H1 (cell line): Measurements from ENCODE around the gene IKZF3. TPM values are rescaled to one million over a fixed set of nuclear protein-coding genes. Genes with fewer than 3 reads are reported as not detected.

Experiments
- EP300 ChIP-seq, 2 experiments: IDR thresholded peaks; 1 replicate in 1 of 2; 2 replicates in 1 of 2; pipeline ENCODE4 v1.6.1; 2011 to 2012; ENCODE audit warnings: low read depth in 2 of 2, low read length in 2 of 2, mild to moderate bottlenecking in 2 of 2, borderline replicate concordance in 1 of 2, inconsistent platforms in 1 of 2, moderate library complexity in 1 of 2
- EZH2 ChIP-seq: fragments of 200-600 bp; sonication (generic); IDR thresholded peaks from 2 replicates; pipeline ENCODE4 v1.7.1; 2012; ENCODE audit warnings: low read depth, mild to moderate bottlenecking, moderate library complexity, low read length, inconsistent platforms; ENCODE audit not compliant: severe bottlenecking
- NRF1 ChIP-seq: IDR thresholded peaks from 2 replicates; pipeline ENCODE4 v1.6.1; 2011; ENCODE audit warnings: mild to moderate bottlenecking, low read depth, low read length, improper control_type of control experiment
- RAD21 ChIP-seq, 2 experiments: IDR thresholded peaks in 1 of 2; conservative IDR thresholded peaks in 1 of 2; 2 replicates each; pipeline ENCODE4 v1.6.1; 2011; ENCODE audit warnings: low read depth in 2 of 2, low read length in 2 of 2, improper control_type of control experiment in 1 of 2, inconsistent platforms in 1 of 2, mild to moderate bottlenecking in 1 of 2, moderate library complexity in 1 of 2
- RBBP5 ChIP-seq: IDR thresholded peaks from 2 replicates; pipeline ENCODE4 v1.7.1; 2012; ENCODE audit warnings: low read depth, mild to moderate bottlenecking, inconsistent platforms, low read length, moderate library complexity, borderline replicate concordance
- USF2 ChIP-seq: IDR thresholded peaks from 2 replicates; pipeline ENCODE4 v1.6.1; 2011; ENCODE audit warnings: low read length, improper control_type of control experiment
- ZNF274 ChIP-seq: IDR thresholded peaks from 2 replicates; pipeline ENCODE4 v1.7.0; 2012; ENCODE audit warnings: low read length, borderline replicate concordance; ENCODE audit errors: extremely low read depth
- polyA plus RNA-seq, 7 experiments: library from polyadenylated mRNA; depleted of rRNA in 3 of 7; stranded (reverse) in 5 of 7; unstranded in 2 of 7; fragments of >200 nt in 5 of 7; fragments of 200-250 nt in 2 of 7; gene quantifications; 1 replicate in 5 of 7; 2 replicates in 1 of 7; 4 replicates in 1 of 7; pipeline versions ENCODE4 v1.2.1 to v1.2.3, GENCODE V29; 2011 to 2013; ENCODE audit warnings: missing spikeins in 2 of 7, mixed read lengths in 2 of 7
- total RNA-seq: library from RNA; stranded (reverse); fragmentation: NEBNext Ultra II Directional; extraction: Animal tissue kit (Norgen Biotek cat#: 25700); gene quantifications from 2 replicates; pipeline ENCODE4 v1.2.1, GENCODE V29; 2021
- TF ChIP-seq, protein P1 (sequence below): fragments of 300-600 bp; sonication (generic); IDR thresholded peaks from 2 replicates; pipeline ENCODE4 v1.7.1; 2012; ENCODE audit warnings: low read length, moderate library complexity, mild to moderate bottlenecking, inconsistent platforms; ENCODE audit not compliant: insufficient replicate concordance

Gene IKZF3
- total and polyA plus RNA-seq, 2 of the 8 experiments (the other 6 are each of a cell fraction or from before 2014, with no cell fraction given), result 0.23 to 0.56 TPM

DNA sequence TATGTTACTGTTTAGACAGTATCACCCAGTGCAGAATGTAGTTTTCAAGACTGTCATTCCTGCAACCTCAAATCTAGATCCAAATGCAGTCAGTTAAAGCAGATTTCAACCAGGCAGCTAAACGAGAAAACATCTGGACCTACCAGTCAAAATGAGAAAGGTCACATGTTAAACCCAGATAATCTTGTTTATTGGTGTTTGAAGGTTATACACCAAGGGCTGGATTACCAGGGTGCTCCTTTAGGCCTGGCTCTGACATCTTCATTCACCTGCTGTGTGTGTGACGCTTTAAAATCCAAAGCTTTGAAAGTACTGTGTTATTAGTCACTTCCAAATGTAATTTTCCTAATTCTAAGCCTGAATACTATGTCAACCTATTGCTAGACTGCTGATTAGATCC lies 54.9 kb downstream of the IKZF3 start (continued):
- TF ChIP-seq, protein P1, sequence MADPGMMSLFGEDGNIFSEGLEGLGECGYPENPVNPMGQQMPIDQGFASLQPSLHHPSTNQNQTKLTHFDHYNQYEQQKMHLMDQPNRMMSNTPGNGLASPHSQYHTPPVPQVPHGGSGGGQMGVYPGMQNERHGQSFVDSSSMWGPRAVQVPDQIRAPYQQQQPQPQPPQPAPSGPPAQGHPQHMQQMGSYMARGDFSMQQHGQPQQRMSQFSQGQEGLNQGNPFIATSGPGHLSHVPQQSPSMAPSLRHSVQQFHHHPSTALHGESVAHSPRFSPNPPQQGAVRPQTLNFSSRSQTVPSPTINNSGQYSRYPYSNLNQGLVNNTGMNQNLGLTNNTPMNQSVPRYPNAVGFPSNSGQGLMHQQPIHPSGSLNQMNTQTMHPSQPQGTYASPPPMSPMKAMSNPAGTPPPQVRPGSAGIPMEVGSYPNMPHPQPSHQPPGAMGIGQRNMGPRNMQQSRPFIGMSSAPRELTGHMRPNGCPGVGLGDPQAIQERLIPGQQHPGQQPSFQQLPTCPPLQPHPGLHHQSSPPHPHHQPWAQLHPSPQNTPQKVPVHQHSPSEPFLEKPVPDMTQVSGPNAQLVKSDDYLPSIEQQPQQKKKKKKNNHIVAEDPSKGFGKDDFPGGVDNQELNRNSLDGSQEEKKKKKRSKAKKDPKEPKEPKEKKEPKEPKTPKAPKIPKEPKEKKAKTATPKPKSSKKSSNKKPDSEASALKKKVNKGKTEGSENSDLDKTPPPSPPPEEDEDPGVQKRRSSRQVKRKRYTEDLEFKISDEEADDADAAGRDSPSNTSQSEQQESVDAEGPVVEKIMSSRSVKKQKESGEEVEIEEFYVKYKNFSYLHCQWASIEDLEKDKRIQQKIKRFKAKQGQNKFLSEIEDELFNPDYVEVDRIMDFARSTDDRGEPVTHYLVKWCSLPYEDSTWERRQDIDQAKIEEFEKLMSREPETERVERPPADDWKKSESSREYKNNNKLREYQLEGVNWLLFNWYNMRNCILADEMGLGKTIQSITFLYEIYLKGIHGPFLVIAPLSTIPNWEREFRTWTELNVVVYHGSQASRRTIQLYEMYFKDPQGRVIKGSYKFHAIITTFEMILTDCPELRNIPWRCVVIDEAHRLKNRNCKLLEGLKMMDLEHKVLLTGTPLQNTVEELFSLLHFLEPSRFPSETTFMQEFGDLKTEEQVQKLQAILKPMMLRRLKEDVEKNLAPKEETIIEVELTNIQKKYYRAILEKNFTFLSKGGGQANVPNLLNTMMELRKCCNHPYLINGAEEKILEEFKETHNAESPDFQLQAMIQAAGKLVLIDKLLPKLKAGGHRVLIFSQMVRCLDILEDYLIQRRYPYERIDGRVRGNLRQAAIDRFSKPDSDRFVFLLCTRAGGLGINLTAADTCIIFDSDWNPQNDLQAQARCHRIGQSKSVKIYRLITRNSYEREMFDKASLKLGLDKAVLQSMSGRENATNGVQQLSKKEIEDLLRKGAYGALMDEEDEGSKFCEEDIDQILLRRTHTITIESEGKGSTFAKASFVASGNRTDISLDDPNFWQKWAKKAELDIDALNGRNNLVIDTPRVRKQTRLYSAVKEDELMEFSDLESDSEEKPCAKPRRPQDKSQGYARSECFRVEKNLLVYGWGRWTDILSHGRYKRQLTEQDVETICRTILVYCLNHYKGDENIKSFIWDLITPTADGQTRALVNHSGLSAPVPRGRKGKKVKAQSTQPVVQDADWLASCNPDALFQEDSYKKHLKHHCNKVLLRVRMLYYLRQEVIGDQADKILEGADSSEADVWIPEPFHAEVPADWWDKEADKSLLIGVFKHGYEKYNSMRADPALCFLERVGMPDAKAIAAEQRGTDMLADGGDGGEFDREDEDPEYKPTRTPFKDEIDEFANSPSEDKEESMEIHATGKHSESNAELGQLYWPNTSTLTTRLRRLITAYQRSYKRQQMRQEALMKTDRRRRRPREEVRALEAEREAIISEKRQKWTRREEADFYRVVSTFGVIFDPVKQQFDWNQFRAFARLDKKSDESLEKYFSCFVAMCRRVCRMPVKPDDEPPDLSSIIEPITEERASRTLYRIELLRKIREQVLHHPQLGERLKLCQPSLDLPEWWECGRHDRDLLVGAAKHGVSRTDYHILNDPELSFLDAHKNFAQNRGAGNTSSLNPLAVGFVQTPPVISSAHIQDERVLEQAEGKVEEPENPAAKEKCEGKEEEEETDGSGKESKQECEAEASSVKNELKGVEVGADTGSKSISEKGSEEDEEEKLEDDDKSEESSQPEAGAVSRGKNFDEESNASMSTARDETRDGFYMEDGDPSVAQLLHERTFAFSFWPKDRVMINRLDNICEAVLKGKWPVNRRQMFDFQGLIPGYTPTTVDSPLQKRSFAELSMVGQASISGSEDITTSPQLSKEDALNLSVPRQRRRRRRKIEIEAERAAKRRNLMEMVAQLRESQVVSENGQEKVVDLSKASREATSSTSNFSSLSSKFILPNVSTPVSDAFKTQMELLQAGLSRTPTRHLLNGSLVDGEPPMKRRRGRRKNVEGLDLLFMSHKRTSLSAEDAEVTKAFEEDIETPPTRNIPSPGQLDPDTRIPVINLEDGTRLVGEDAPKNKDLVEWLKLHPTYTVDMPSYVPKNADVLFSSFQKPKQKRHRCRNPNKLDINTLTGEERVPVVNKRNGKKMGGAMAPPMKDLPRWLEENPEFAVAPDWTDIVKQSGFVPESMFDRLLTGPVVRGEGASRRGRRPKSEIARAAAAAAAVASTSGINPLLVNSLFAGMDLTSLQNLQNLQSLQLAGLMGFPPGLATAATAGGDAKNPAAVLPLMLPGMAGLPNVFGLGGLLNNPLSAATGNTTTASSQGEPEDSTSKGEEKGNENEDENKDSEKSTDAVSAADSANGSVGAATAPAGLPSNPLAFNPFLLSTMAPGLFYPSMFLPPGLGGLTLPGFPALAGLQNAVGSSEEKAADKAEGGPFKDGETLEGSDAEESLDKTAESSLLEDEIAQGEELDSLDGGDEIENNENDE, result no peak
- TF ChIP-seq EP300 (IDR thresholded peaks at IDR 0.05; ENCODE audit: borderline replicate concordance in 1 of 2, low read depth in 2 of 2, low read length in 2 of 2) (no peak), ZNF274 (no peak), RAD21 (IDR thresholded peaks at IDR 0.05 in 1 of 2, conservative IDR thresholded peaks at IDR 0.05 in 1 of 2; ENCODE audit: low read depth in 2 of 2, low read length in 2 of 2) (no peak), RBBP5 (no peak), USF2 (no peak), EZH2 (no peak), NRF1 (no peak)
